C4-2B (cell line): Measurements from ENCODE around the gene MAP4.

Source experiments
- CTCF ChIP-seq: fragments of 450-650 bp; conservative IDR thresholded peaks from 2 replicates; pipeline ENCODE4 v1.5.1; 2017; ENCODE audit warnings: mild to moderate bottlenecking
- ZFX ChIP-seq: fragments of 450-650 bp; IDR thresholded peaks from 2 replicates; pipeline ENCODE4 v1.6.1; 2017

- no peak for TF ChIP-seq CTCF
- TF ChIP-seq ZFX = no peak
Observed at GRCh38 chr3:47847260-47847659, 169.0 kb downstream of the MAP4 start.
